ENCODE results near the gene TSEN2.
"Not testable (repeated sequence)": the region's sequence is repeated elsewhere in the genome, so short reads cannot be mapped to it uniquely, and the experiment has no call there.

TSEN2 gene

DNA sequence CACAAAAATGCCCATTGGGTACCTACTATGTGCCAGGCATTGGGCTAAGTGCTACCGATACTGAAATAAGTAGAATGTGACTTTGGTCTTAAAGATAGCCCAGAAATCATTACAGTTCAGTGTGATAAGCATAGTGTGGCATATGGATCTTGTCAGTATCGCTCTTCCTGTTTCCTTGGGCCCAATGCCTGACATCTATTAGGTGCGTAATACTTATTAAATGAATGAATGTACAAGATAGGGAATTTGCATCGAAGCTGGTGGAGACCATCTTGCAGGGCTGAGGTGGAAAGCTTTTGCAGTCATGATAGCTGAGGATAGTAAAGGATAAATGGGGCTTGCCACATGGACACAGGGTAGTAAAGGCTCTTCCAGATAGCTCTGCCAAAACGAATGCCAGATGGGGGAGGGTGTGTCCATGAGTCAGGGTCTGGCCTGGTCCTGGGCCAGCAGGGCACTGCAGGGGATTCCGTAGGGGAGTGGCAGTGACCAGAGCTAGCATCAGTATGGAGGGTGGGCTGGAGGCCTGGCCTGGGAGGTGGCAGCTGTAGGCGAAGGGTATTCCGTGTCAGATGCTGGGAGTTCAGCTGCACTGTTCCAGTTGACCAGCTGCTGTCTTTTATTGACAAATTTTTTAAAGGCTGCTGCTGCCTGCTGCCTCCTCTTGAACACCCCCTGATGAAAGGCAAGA lies 23.5 kb downstream of the TSEN2 start:
- no peak for DNase-seq

DNA sequence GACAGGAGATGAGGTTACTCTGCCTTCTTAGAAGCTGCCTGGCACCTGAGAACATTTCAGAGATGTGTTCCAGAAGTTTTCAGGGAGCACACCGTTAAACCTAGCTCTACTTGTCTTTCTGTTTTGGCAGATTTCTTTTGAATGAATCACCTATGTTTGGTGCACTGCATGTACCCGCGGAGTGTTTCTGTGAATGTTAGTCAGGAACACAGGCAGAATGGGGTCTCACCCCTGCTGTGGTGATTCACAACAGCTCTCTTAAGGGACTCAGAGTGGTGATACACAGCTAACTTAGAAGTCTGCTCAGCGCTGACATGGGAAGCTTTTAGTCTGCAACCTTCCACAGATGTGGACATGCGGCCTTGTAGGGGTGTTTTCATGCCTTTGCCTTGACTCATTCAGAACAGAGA lies 24.0 kb downstream of the TSEN2 start:
- DNase-seq, result no peak

DNA sequence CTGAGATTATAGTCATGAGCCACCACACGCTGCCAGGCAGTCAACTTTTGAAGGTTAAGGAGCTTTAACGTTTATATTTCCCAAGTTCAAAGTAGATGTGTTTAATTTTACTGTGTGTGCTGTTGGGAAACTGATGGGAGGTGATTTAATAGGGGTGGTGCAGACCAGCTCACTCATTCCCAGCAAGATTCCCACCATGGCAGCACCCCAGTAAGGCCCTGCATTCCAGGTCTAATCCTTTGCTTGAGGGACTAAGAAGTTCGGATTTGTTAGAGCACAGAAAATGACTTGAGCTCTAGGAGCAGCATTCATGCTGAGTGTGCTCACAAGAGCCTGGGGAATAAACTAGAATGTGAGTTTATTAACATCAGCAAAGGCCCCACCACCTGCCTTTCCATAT lies 25.2 kb downstream of the TSEN2 start:
- DNase-seq, result no peak

DNA sequence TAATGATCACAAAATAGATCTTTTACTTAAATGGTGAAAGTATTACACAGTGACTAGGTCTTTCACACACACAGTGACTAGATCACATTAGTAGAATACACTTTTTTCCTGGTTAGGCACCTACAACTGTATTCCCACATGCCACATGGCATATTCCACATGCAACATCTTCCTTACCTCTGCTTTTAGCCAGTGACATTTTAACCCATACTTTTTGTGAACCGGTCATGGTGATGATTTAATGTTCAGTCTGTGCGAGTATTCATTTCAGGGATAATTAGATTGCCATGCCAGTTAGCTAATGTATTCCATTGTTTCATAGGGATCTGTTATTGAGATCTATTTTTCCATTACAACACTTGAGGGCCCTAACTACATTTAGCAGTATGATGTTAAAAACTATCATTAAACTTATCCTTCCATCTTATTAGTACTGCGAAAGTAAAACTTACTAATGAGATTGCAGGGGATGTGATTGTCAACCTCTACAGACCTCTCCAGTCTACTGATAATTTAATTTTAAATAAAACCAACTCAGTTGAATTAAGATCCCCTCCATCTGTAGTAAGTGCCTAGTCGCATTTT lies 28.3 kb downstream of the TSEN2 start:
- DNase-seq, result no peak

DNA sequence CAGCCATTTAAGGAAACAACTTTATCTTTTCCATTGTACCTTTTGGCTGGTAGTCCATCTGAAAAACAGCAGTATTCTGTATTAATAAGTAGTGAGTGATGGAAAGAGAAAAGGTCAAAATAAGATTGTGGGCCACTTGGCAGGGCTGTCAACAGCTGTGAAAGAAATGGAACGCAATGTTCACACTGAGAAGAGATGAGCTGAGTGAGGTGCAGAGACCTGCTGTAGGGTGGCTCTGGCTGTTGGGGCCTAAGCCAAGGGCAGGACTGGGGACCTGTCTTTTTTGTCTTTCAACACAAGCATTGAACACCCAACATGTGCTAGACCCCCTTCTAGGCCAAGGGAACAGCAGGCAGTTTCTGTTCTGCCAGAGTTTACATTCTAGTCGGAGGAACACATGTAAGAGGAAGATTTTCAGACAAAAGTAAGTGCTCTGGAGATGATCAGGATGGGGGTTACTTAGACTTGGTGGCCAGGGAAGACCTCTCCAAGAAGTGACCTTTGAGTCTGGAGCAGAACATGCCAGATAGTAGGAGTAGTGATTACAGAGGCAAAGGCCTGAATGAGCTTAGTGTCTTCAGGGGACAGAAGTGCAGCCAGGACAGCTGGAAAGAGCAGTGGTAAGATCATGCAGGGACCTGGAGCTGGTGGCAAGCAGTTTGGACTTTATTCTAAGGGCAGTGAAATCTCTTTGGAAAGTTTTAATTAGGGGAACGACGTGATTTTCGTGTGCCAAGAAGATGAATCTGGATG lies 29.6 kb downstream of the TSEN2 start:
- no peak for DNase-seq

DNA sequence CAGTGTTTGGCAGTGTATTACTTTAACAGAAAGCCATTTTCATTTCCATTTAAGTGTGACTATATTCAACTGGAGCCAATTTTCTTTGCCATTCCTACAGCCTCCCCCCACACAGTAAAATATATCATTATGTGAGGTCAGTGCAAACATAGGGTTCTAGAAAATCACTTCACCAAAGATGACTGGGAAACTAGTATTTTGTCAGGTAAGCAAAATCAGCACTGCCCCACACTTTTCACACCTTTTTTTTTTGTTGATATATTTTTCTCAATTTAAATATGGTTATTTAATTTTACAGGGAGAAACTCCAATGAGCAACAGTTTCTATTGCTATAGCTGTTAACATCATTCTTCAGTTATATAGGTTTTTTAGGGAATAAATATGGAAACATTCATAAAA lies 31.4 kb downstream of the TSEN2 start:
- no peak for DNase-seq

DNA sequence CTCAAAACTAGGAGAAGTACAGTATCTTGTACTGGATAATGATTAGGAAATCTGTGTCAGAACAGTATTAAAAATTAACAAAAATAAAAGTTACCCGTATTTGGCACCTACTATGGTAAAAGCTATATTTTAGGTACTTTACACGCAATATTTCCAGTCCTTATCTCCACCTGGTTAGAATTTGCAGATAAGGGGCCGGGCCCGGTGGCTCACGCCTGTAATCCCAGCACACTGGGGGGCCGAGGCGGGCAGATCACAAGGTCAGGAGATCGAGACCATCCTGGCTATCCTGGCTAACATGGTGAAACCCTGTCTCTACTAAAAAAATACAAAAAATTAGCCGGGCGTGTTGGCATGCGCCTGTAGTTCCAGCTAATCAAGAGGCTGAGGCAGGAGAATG lies 32.6 kb downstream of the TSEN2 start:
- no peak for DNase-seq

DNA sequence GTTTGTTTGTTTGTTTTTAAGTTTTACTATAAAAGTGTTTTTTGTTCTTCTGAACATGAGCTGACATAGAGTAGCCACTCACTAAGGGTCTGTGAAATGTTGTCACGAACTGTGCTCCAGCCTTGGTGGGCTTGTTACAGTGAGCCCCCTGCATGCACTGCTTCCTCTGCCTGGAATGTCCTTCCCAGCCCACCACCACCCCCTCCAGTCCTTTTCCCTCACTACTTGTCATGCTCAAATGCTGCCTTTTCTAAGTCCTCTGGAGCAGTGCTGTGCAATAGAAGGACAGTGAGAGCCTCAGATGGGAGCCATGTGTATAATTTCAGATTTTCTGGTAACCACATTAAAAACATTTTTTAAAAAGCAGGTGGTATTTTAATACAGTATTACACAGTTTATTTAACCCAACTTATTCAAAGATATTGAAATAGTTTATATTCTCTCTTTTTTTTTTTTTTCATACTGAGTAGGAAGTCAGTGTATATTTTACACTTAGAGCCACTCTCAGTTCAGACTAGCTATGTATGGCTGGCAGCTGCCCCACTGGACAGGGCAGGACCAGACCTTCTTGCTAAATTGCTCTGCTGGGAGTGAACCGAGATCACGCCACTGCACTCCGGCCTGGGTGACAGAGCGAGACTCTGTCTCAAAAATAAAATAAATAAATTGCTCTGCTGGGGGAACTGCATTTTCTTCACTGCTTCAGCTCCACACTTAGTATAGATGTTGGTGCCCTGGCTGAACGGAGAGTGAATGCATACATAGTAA lies 34.2 kb downstream of the TSEN2 start:
- DNase-seq, result no peak

DNA sequence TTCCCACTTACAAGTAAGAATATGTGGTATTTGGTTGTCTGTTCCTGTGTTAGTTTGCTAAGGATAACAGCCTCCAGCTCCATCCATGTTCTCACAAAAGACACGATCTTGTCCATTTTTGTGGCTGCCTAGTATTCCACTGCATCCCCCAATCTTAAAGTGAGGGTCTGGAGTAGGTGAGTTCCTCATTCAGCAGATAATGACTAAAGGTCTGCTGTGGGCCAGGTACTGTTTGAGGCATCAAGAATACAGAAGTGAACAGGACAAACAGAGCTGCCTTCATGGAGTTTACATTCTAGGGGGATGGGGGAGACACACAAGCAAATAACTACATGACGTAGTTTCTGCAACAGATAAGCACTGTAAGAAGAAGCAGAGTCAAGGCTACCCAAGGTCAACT lies 36.7 kb downstream of the TSEN2 start:
- DNase-seq, result no peak

DNA sequence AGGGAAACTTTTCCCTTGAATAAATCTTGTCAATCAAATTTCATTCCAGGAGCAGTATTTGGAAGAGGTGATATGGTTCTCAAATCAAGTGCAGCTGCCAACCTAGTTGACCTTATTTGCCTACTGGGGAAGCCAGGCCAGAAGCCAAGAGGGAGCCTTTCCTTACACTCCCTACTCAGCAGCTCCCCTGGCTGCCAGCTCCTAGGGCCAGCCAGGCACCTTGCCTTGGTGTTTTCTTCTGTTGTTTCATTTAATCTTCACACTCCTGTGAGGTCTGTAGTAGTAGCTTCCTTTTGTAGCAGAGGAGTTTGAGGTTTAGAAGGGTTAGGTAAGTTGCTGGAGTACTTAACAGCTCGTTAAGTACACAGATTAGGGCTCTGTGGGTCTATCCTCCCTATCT lies 38.4 kb downstream of the TSEN2 start:
- DNase-seq, result no peak

DNA sequence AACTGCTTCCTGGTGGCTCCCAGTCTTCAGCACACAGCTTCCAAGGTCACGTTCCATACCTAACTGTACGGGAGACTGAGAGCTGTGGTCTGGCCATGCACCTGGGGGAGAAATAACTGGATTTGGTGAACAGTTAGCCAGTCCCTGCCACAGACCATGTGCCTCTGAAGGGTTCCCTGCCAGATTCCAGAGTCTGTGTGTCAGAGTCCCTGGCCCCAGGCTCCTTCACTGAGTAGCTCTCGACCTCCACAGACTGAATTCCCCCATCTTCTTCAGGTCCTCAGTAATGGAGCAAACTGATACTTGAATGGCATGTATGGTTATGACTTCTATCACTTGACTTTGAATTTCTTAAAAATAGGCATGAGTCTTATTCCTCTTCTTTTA lies 43.5 kb downstream of the TSEN2 start:
- no peak for DNase-seq

DNA sequence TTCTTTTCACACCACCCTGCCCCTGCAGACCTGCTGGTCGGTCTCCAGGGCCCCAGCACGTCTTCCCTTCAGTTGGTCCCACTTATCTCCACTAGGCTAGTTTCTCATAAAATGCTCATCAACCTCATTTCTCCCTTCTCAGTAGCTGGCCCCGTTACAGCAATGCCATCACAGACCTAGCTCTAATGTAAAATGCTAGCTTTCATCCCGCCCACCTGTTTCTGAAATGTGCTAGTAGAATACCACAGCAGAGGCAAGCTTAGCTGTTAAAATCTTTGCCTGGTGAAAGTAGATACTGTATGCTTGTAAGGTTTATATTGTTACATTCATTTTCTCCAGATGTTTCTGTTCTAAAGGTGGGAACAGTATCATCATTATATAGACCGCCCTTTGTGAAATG lies 47.9 kb downstream of the TSEN2 start:
- no peak for DNase-seq

DNA sequence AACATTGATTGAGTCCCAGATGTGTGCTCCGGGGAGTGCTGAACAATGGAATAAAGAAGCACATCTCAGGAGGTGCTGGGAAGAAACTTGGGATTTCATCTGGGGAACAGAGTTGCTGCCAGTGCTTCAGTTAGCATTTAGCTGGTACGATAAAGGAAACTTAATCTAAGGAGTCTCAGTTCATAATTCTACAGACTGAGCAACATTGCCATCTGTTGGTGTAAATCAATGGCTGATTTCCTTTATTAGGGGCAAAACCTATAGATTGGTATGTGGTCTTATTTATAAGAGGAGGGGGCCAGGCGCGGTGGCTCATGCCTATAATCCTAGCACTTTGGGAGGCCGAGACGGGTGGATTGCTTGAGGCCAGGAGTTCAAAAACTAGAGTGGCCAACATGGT lies 52.1 kb downstream of the TSEN2 start:
- DNase-seq, result no peak

DNA sequence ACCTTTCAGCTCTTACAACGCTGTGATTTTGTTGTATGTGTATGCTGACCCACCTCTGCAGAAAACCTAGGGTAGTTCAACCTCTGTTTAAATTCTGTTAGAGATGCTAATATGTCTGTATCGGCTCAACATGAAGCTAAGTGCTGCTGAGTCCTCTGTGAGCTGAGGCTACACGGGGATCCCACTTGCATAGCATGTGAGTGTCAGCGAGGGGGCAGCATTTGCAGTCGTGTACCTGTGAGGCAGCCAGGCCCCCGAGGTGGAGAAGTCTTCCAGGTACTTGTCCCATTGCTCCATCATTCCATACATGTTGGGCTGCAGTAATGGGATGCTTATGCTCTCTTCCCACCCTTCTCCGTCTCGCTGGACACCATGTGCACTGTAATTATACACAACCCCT lies 57.3 kb downstream of the TSEN2 start:
- no peak for DNase-seq

DNA sequence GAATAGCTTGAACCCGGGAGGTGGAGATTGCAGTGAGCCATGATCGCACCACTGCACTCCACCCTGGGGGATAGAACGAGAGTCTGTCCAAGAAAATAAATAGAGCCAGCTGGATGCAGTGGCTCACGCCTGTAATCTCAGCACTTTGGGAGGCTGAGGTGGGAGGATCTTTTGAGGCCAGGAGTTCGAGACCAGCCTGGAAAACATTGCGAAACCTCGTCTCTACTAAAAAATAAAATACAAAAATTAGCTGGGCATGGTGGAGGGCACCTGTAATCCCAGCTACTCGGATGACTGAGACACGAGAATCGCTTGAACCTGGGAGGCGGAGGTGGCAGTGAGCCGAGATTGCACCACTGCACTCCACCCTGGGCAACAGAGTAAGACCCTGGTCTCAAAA lies 59.2 kb downstream of the TSEN2 start:
- not testable (repeated sequence) for DNase-seq

DNA sequence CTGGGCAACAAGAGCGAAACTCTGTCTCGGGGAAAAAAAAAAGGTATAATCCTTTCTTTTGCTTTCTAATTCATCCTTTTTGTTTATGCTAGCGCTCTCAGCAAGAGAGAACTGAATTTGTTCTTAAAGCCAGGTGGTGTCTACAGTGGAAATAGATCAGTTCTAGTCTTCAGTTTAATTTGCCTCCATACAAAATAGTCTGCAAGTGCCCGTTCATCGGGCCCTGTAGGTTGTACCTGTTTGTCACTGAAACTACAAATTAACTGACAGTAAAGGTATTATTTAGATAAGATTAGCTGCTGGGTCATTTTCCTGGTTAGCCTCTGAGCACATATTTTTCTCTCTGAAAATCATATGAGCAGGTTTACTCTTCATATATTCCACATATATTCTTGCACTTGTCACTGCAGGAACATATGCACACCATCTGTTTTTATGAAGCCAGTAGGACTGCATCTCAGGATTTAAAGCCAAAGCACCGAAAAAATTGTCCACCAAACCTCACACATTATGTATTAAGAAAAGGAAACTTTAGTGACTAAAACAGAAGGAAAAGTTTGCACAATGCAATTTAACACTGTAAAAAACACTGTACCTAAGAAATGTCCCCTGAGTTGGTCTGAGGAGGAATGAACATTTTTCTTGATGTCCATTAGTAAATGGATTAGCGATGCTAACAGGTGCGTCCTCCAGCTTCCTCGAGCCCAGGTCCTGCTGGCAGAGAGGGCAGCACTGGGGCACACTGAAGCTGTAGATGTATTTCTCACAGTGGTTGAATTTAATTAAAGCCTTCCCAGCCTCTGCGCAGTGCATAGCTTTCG lies 60.6 kb downstream of the TSEN2 start:
- no peak for DNase-seq

DNA sequence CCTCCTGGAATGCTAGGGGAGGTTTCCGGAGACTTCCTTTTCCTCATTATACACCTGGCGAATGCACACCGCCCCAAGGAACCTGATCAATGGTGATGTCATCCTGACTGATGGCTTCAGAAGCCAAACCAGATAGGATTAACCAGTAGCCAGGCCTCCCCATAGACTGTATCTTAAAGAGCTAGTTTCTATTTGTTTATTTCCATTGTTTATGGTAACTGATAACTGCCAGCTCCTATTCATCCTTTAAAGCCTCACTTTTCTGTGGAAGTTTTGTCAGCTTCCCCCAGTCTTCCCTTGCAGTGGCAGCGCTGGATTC lies 61.2 kb downstream of the TSEN2 start, which contains the start of gene MKRN2OS:
Gene MKRN2OS (minus strand): TSS at position 27 of the 319 bp plus-strand sequence. CDS start 35 bp downstream, outside the sequence.
- DNase-seq, result no peak

DNA sequence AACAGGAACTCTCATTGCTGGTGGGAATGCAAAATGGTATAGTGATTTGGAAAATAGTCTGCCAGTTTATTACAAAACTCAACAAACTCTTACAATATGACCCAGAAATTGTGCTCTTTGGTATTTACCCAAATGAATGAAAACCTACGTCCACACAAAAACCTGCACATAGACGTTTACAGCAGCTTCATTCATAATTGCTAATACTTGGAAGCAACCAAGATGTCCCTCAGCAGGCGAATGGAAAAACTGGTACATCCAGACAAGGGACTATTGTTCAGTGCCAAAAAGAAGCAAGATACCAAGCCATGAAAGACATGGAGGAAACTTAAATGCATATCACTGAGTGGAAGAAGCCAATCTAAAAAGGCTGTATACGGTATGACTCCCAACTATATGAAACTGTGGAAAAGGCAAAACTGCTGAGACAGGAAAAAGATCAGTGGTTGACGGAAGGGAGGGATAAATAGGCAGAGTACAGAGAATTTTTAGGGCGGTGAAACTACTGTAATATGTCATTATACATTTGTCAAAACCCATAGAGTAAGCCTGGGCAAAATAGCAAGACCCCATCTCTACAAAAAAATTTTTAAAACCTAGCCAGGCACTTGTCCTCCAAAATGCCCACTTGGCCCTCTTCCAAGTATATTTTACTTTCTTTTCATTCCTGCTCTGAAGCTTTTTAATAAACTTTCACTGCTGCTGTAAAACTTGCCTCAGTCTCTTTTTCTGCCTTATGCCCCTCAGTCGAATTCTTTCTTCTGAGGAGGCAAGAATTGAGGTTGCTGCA lies 65.9 kb downstream of the TSEN2 start:
- DNase-seq, result no peak

DNA sequence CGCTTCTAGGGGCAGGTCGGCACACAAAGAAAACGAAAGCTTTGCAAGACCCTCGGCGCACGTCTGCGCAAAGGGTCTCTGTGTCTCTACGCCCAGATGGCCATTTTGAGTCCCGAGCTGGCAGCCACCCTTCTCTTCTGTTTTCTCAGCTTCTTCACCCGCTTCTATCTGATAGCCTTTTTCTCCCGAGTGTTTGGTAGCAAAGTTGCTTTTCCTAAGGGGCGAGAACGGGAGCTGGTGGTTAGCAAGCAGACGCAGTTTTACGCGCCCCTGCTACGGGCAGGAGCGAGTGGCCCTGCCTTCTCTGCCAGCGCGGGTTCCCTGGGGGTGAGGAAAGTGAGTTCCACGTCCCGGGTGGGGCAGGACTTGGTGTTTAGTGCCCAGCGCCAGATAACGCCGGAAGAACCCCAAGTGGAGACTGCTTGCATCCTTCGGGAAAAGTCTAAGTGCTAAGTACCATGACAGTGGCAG lies 69.7 kb downstream of the TSEN2 start:
- no peak for DNase-seq

DNA sequence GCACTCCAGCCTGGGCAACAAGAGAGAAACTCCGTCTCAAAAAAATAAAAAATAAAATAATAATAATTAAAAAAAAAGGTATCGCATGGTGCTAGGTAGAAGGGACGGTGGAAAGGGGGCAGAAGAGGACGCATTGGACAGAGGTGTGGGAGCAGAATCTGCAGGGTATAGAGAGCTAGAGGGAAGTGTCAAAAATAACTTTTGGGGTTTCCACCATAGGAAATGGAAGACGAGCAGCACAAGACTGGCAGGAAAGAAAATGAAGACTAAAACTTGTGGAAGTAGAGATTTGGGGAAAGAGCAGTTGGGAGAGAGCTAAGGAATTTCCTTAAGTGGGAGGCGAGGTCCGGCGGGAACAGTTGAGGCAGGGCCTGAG lies 72.0 kb downstream of the TSEN2 start:
- DNase-seq, result no peak

DNA sequence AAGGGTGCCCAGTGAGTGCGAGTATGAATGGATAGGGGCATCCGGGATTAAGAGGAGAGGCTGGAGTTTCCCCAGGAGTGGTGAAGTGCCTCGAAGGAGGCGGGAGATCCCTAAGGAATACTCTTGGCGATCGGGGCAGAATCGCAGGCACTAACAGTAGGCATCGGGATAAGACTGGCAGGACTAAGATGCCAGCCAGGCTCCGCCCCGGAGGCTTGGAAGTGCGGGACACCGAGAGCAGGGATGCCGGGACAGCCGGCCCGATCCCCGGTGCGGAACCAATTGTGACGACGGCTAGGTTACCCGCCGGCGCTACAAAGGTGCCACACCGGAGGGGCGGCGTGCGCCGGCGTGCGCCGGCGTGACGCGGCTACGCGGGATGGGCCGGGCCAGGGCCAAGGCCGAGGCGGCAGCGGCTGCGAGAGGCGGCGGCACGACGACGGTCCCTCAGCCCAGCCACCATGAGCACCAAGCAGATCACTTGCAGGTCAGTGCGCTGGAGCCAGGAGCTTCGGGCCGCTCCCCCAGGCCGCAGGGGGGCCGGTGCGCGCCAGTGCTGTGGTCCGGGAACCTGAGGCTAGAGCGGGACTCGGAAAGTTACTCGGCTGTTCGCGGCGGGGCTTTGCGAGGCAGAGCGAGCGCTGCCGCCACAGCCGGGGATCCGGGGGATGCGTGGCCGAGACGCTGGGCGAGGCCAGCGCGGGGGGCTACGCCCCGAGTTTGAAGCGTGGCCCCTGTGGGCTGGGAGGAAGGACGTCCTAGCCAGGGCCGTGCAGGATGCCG lies 72.6 kb downstream of the TSEN2 start, which contains the start of gene MKRN2:
Gene MKRN2 (plus strand): TSS at position 398 of the 783 bp plus-strand sequence. CDS start 64 bp downstream, at position 462.
- peak; percentile 25 for DNase-seq
